NCI-H1105 (cell line): ENCODE results near the gene CYP26C1.

ENCODE experiments used
- DNase-seq: peaks from one replicate; lab custom pipeline; 2025; lab: John Stamatoyannopoulos, UW

Gene CYP26C1, protein sequence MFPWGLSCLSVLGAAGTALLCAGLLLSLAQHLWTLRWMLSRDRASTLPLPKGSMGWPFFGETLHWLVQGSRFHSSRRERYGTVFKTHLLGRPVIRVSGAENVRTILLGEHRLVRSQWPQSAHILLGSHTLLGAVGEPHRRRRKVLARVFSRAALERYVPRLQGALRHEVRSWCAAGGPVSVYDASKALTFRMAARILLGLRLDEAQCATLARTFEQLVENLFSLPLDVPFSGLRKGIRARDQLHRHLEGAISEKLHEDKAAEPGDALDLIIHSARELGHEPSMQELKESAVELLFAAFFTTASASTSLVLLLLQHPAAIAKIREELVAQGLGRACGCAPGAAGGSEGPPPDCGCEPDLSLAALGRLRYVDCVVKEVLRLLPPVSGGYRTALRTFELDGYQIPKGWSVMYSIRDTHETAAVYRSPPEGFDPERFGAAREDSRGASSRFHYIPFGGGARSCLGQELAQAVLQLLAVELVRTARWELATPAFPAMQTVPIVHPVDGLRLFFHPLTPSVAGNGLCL

DNA sequence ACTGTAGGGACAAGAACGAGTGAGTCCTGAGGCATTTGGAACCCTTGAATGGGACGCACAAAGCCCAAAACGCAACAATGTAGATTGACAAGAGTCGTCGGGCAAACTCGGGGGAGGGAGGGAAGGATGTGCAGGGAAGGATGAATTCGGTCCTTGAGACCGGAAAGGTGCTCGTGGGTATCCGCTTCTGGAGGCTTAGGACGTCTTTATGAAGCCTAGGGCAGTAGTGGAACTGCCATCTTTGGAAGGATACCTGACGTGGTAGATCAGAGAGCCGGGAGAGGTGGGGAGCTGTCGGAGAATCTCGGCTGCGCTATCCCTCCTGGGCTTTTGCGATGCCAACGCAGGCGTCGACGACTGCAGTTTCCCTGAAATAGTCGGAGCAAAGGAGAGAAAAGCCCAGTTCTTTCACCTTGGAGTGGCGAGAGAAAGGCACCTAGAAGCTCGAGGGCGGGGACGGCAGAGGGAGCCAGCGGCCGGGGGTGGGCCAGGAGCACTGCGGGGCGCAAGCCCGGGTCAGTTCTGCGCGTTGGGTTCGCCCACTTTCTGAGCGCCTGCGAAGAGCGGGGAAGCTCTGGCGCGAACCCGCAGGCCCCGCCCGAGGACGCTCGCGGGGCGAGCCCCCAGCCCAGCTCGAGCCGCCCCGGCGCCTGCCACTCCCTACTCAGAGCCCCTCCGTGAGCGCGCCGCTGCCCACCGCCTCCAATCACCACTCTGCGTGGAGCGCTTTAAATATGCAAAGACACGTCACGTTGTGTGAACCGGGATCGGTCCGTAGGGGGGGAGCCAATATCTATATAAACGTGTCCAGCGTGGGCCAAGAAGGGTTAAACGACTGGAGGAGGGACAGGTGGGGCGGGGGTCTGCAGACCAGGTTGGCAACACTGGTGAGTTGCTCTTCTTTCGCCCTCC is at the start of gene CYP26C1:
CYP26C1 (plus strand) TSS at position 824 of the 912 bp plus-strand sequence. CDS start 466 bp downstream, outside the sequence.
- no peak for DNase-seq

DNA sequence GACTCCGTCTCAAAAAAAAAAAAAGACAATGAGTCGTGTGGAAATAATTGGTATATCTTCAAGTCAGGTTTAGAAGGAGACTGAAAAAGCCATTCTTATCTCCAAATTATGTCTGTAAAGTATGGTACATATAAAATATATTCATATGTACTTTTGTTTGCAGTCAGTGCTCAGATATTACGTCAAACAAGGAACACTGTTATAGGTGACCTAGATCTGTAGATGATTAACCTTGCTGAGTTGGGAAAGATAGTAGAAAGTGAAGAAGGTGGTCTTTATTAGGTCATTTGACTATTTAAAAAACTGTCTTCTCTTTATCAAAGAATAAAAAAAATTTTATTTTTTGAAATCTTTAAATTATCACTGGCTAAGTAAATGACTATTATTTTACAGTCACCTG is 44.9 kb upstream of the CYP26C1 start:
- DNase-seq, result no peak

DNA sequence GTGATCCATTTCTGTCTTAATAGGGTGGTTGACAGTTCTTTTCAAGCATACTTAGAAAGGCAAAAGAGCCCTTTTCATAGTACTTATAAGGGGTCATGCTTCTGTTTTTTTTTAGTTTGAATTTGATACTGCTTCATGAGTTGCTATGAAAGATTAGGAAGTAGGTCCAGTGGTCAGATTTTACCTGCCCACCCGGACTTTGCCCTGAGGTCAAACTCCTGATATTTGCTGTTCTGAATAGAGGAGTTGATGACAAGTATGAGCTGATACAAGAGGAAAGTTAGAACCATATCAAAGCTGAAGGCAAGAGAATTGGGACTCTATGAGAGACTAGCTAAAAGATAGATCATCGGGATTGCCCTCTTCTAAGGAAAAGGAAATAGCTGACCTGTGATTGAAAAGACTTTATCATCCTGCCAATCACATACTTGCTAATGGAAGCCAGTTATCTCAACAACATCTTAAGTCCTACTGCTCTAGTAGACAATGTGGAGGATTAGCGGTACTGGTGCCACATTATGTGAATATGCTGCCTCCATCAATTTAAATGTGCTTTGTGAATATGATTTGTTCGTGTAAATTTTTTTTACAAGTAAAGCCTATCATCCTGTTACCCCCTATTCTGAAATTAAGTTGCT is 37.5 kb upstream of the CYP26C1 start:
- DNase-seq, result no peak

DNA sequence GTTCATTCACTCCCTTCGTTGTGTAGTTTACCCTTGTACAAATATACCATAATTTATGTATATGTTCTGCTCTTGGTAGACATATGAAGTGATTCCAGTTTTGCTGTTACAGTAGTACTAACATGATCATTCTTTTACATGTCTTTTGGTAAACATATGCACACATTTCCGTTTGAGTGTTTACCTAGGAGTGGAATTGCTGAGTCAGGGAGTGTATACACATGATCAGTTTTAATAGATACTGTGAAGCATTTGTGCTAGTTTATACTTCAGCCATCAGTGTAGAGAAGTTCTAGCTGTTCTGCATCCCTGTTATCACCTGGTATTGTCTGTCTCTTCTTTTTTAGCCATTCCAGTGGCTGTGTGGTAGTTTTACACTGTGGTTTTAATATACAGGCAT is 34.5 kb upstream of the CYP26C1 start:
- no peak for DNase-seq

DNA sequence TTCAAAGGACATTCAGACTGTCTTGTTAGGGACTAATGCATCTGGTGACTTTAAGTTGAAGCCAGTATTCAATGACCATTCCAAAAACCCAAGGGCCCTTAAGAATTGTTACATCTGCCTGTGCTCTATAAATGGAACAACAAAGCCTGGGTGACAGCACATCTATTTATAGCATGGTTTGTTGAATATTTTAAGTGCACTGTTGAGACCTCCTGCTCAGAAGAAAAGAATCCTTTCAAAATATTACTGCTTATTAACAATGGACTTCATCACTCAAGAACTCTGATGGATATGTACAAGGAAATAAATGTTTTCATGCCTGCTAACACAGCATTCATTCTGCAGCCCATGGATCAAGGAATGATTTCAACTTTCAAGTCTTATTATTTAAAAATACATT is 33.1 kb upstream of the CYP26C1 start:
- no peak for DNase-seq

DNA sequence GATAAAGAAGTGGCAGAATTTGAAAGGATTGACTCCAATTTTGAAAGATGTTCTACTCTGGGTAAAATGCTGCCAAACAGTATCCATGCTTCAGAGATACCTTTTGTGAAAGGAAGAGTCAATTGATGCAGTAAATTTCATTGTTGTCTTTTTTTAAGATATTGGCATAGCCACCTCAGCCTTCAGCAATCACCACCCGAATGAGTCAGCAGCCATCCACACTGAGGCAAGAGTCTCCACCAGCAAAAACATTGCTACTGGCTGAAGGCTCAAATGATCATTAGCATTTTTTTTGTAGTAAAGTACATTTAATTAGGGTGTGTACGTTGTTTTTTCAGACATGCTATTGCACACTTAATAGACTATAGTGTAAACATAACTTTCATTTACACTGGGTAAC is 31.7 kb upstream of the CYP26C1 start:
- no peak for DNase-seq

DNA sequence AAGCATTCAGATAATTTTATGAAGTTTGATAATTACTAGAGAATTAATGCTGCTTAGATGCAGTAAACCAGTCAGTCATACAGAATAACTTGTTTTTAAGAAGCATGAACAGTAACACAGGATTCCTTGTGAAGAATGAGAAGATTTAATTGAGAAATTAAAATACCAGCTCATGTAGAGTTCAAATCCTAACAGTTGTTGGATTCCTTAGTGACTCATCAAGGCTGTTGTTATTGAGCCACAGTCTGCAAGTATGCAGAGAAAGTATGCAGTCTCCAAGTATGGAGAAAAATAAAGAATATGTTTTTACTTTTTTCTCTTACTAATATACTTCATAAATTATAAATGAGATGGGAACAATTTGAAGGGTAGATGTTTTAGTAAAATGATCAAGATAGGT is 30.2 kb upstream of the CYP26C1 start:
- no peak for DNase-seq

DNA sequence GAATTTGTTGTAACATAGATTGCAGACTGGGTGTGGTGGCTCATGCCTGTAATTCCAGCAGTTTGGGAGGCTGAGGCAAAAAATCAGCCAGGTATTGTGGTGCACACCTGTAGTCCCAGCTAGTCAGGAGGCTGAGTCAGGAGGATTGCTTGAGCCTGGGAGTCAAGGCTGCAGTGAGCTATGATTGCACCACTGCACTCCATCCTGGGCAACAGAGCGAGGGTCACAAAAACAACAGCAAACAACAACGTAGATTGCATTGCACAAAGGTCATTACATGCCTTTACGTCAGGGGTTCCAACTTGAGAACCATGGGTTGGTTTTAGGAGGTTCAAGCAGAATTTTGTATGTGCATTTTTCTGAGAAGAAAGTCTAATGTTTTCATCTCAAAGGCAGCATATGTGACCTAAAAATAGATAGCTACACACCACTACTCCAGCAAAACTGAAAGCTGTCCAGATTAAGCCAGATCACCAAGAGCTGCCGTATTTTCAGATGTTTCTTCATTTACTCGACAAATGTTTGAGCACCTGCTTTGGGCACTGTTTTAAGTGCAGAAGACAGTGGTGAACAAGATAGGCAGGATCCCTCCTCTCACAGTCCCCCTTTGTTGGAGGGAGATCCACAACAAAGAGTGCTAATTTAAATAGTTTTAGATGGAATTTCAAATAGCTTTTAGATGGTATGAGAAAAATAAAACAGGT is 28.3 kb upstream of the CYP26C1 start:
- no peak for DNase-seq

DNA sequence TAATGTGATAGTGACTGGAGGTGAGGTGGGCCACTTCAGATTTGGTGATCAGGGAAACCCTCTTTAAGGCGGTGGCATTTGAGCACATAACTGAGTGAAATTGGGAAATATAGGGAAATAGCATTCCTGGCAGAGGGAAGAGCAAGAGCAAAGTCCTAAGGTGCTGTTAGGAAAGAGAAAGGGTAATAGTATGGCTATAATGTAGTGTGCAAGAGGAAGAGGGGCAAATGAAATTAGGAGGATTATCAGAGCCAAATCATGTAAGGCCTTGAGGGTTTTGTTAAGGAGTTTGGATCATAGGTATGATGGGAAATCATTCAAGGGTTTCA is 27.8 kb upstream of the CYP26C1 start:
- no peak for DNase-seq

DNA sequence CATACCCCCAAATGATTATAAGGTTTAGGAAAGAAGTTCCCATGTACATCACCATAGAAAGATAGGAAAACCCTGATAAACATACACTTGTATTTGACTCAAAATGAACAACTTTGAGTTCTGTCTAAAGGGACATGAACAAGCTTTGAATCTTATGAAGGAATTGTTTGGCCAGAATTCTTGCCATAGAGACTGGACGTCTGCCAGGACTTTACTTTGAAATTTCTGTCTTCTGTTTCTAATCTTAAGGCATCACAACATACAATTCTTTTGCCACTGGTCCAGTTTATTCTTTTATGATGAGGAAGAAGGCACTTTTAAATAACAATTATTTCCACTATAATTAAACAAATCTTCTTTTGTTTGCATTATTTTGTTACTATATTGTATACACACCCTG is 26.2 kb upstream of the CYP26C1 start:
- no peak for DNase-seq

DNA sequence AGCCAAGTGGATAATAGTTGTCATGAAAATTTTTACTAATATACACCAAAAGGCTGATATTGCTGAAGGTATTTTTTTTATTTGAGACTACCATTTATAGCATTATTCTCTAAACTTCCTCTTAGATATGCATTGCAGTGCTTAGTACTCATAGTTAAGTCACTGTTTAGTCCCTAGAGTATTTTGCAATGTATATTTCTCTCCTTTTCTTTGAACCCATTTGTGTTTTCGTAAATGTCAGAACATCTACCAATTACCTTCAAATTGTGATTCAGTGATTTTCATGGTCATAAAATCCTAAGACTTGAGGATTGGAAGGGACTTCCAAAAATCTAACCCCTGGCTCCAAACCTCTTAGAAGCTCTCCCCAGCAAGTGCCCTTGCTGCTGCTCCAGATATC is 21.5 kb upstream of the CYP26C1 start:
- DNase-seq, result no peak

DNA sequence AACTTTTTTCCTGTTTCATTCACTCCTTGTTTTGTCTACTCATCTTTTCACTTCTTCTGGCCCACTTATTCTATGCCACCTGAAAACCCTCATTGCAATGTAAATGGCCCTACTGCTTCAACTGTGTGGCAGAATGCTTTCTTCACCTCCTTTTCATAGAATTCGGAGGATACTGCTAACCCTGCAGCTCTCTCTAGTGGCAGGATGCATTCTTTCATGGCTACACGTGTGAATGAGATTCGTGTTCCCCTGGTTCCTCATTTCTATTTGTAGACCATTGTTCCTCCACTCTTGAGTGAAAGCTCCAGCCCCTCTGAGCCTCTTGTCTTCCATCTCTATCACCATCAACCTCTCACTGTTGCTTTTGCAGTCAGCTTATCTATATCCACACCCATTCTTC is 20.9 kb upstream of the CYP26C1 start:
- DNase-seq, result no peak

DNA sequence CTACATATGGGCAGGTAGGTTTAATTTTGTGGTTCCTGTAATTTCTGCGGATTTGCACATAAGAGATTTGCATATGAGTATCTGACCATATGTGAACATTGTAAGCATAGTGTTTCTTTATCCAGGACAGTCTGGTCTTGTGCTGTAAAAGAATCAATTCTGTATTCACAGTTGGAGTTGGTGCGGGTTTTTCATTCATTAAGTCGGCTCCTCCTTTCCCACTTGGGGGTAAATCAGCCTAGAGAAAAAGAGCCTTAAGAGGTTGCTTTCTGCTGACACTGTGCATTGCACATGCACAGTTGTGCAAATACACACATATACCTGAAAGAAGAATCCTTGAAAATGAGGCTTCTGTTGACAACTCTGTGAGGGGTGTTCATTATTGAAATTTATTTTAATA is 6.1 kb upstream of the CYP26C1 start:
- DNase-seq, result no peak

DNA sequence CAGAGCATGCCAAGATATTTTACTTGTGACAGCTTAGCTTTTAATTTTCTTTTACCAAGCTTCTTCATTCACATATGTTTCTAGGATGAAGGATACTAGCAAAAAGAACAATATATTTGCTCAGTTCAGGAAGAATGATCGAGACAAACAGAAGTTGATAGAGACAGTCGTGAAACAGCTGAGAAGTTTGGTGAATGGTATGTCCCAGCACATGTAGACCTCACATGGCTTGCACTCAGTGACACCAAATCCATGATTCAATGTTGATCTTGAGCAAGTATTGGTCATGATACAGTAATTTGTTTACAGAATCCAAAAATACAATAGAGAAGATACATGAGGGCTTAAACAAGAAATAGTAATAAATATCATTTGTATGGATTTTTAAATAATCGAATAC is 2.5 kb upstream of the CYP26C1 start:
- no peak for DNase-seq

DNA sequence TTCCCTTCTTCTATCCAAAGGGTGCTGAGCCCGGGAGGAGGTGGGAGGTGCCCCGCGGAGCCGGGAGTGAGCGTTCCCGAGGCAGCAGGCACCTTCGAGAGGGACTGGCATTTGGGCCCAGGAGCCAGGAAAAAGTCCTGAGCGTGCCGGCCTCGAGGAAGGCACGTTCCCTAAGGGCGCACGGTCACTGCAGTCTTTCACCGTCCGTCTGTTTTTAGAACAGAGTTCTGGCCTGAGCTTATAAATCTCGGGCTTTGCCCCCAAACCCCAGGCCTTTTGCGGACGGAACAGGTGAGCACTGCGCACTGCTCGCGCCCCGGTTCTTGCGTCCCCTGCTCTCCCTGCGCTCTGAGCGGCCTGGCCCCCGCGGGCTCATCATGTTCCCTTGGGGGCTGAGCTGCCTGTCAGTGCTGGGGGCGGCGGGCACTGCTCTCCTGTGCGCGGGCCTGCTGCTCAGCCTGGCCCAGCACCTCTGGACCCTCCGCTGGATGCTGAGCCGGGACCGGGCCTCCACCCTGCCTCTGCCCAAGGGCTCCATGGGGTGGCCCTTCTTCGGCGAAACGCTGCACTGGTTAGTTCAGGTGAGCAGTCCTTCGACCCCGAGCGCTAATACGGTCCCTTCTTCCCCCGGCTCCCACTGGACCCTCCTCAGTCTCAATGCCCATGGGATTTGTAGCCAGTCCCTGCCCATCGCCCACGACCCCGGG is 442 bp downstream of the CYP26C1 start:
- DNase-seq, result no peak

DNA sequence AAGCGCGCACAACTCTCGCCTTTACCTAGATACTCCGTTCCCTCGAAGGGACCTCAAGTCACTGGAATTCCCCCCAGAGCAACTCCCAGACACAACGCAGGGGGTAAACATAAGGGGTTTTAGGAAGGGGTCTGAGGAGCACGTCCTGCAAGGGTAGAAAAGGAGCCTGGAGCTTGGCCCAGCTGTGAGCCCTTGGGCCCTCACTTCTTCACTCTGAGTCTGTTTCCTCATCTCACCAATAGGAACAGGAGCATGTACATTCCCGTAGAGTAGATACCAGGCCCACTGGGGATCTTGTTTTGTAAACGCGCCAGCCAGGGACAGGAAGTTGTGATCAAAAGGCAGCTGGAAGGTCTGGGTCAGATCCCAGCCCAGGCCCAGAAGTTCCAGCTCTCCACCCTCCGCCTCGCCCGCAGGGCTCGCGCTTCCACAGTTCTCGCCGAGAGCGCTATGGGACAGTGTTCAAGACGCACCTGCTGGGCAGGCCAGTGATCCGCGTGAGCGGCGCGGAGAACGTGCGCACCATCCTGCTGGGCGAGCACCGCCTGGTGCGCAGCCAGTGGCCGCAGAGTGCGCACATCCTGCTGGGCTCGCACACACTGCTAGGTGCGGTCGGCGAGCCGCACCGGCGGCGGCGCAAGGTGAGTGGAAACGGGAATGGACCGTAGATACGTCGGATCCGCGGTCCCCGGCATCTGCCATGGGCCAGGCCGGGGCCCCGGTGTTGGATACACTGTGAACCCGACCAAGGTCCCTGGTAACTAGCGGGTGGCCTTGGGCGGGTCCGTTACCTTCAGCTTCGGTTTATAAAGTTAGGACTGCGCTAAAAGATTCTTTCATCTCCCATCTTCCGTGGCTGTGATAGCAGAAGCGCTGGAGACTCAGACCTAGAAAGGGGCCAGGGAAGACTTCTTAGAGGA is 1.3 kb downstream of the CYP26C1 start:
- no peak for DNase-seq

DNA sequence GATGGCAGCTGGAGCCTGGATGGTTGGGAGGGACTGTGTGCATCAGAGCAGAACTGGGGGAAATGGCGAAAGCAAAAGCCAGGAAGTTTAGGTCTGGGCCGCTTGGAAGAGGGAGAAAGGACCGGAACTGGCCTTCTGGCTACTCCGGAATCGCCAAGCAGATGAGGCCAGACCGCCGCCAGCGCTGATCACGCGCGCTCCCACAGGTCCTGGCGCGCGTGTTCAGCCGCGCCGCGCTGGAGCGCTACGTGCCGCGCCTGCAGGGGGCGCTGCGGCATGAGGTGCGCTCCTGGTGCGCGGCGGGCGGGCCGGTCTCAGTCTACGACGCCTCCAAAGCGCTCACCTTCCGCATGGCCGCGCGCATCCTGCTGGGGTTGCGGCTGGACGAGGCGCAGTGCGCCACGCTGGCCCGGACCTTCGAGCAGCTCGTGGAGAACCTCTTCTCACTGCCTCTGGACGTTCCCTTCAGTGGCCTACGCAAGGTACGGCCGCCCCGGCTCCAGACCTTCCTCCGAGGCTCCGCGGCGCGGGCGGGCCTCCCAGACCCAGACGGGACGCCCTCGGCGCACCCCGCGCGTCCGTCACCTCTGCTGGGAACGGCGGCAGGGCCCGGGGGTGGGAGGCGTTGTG is 2.0 kb downstream of the CYP26C1 start:
- no peak for DNase-seq

DNA sequence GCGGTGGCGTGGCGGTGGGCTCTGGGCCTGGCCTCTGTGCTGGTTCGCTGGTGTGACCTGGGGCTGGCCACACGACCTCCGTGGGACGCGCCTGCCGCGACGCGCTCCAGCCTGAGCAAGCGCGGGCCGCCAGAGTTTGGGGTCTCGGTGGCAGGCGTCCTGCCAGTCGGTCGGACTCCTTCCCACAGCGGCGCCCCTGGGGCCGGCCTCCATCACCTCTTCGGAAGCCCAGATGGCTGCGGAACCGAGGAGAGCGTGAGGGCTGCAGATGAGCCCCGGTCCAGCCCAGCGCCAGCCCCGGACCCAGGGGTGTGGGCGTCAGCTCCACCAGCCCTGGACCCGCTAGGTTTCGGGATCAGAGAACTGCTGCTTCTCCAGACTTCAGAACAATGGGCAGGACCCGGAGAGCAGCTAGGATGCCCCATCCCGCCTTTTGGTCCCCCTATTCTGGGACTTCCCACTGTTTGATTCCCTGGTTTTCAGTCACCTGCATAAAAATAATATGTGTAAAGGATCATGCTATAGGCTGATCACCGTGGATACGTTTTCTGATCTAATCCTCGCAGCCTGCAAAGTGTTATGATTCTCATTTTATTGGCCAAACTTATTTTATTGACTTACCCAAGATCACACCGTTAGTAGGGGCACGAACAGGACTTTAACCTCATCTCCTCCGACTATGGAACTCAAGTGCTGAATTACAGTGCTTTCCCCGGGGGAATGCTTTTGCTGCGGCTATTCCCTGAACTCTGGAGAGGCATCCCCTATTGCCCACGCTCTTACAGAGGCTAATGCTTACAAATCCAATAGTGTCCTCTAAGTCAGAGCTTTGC is 2.8 kb downstream of the CYP26C1 start:
- DNase-seq, result no peak
